ENCODE measurements around the gene CFAP20. TPM values are rescaled to one million over a fixed set of nuclear protein-coding genes. Genes with fewer than 3 reads are reported as not detected.

CFAP20 gene
- total RNA-seq, 4 donors from 2014 or later = 13.8 to 27.5 (median 24.1) TPM

DNA sequence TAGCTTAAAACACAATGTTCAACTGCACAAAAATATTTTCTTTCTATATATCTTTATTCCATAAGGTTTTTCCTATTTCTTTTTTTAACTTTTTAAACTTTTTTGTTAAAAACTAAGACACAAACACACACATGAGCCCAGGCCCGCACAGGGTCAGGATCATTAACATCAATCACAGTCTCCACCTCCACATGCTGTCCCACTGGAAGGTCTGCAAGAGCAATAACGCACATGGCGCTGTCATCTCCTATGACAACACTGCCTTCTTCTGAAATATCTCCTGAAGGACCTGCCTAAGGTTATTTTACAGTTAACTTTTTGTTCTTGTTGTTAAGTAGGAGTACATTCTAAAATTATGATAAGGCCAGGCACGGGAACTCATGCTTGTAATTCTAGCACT, 4.1 kb downstream of the CFAP20 start:
- TF ChIP-seq, protein P1, sequence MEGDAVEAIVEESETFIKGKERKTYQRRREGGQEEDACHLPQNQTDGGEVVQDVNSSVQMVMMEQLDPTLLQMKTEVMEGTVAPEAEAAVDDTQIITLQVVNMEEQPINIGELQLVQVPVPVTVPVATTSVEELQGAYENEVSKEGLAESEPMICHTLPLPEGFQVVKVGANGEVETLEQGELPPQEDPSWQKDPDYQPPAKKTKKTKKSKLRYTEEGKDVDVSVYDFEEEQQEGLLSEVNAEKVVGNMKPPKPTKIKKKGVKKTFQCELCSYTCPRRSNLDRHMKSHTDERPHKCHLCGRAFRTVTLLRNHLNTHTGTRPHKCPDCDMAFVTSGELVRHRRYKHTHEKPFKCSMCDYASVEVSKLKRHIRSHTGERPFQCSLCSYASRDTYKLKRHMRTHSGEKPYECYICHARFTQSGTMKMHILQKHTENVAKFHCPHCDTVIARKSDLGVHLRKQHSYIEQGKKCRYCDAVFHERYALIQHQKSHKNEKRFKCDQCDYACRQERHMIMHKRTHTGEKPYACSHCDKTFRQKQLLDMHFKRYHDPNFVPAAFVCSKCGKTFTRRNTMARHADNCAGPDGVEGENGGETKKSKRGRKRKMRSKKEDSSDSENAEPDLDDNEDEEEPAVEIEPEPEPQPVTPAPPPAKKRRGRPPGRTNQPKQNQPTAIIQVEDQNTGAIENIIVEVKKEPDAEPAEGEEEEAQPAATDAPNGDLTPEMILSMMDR (IDR thresholded peaks at IDR 0.05; ENCODE audit: low read depth) = no peak

DNA sequence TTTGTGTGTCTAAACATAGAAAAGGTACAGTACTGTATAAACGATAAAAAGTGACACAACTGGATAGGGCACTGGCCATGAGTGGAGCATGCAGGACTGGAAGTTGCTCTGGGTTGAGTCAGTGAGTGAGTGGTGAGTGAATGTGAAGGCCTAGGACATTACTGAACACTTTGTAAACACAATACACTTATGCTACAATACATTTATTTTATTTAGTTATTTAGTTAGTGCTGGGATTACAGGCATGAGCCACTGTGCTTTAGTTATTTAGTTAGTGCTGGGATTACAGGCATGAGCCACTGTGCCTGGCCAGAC, 4.6 kb downstream of the CFAP20 start:
- TF ChIP-seq, protein P1 (IDR thresholded peaks at IDR 0.05; ENCODE audit: low read depth) = no peak

DNA sequence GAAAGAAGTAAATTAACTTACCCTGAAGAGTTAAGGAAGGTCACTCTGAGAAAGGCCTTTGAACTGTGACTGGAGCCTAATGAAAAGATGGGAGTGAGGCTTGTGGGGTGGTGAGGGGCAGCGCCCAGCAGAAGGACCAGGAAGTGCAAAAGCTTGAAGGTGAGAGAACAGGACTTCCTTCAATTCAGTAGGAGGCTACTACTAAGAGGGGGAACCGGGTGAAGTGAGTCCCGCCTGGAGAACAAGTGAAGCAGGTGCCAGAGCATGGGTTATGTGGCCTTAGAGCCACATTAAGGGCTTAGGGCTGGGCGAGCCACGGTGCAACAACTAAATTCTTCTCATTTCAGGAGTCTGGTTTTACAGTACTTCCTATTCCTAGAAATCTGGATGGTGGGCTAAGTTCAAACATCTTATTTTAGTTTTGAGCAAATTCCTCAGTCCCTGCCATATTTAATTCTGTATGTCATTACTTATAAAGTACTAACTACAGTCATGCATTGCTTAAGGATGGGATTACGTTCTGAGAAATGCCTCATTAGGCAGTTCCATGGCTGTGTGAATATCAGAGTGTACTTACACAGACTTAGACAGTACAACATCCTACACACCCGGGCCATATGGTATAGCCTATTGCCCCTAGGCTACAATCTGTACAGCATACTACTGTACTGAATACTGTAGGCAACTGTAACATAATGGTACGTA, 5.1 kb downstream of the CFAP20 start:
- TF ChIP-seq, protein P1 (IDR thresholded peaks at IDR 0.05; ENCODE audit: low read depth) = no peak

DNA sequence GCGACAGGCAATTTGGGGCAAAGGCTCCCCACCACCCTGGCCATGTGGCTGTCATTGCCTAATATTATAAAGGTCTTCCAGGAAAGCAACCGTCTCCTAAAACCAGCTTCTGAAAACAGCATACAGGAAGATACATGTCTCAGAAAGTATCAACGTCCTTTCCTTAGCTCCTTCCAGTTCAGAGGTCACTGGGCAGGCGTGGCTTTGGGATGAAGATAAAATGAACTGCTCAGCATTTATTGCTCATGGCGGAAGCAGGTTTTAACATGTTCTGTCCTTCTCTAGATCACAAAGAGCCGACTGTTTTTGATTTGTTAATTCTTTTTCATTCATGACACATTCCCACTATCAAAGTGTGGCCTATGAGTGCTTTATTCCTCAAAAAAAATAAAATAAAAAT, 8.0 kb downstream of the CFAP20 start:
- TF ChIP-seq, protein P1 (IDR thresholded peaks at IDR 0.05; ENCODE audit: low read depth) = no peak

DNA sequence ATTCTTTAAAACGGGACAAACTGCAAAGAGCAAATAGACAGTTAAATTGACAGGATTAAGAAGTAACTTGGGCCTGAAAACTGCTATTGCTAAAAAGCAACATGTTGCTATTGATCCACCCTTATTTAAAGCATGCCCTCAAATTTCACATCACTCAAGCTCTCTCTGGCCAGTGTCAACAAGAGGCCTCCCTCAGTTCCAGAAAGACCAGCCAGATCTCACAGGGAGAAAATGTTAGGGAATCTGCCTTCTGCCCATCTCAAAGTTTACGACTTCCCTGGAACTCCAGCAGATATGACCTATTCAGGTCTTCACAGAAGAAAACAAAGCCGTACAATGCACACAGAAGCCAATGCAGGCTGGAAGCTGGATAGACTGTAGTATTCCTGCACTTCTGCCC, 8.9 kb downstream of the CFAP20 start:
- TF ChIP-seq, protein P1 (IDR thresholded peaks at IDR 0.05; ENCODE audit: low read depth) = no peak

DNA sequence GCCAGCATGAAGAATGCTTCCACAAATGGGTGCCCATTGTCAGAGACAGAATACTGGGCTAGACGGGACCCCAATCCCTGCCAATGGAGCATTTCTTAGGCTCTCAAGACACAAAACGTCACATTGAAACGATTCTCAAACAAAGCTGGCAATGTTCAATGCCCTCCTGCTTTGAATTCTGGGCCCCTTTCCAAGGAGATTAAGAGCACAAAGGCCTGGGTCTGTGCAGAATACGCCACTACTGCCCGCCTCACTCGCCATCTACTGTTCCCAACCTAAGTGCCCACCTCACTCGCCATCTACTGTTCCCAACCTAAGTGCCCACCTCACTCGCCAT, 9.7 kb downstream of the CFAP20 start:
- TF ChIP-seq, protein P1 (IDR thresholded peaks at IDR 0.05; ENCODE audit: low read depth) = no peak

DNA sequence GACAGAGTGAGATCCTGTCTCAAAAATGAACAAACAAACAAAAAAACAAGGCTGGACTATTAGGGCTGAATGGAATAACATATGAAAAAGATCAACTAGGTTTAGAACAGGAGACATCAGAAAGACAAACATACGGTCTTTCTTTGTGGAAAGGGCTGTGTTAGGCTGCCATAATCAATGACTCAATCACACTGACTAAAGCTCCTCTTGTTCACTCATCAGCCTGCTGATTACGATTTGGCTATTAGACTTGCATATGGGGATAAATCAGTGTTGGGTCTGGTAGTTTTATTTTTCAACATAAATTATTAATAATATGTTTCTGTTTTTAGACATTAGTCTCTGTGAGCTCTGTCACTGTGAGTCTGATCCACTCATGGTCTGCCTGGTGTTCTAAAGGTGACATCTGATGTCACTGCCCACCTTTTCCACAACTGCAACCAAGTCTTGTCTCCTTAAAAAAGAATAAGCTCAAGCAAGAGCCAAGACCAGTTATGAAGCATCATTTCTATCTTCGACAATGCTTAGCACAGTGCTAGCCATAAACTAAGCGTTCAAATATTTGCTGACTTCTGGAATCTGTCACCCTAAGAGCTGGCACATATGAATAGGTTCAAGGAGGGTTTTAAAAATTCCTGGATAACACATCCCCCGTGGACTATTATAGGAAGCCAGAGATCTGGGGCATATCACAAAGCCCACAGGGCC, 10.2 kb downstream of the CFAP20 start:
- TF ChIP-seq, protein P1 (IDR thresholded peaks at IDR 0.05; ENCODE audit: low read depth) = no peak
